GM06990 (cell line): Measurements from ENCODE around the gene PRKN.

Experiments used
- DNase-seq: peaks from one replicate; pipeline ENCODE4 v3.0.0-alpha.2; 2011; ENCODE audit not compliant: insufficient read length; ENCODE audit errors: extremely low read depth
- H3K27me3 ChIP-seq: replicated peaks from 2 replicates; pipeline ENCODE4 v1.6.0; 2011; ENCODE audit warnings: low read length; ENCODE audit not compliant: control insufficient read depth, insufficient read depth
- H3K36me3 ChIP-seq: 2 replicates; pipeline ENCODE4 v1.5.1; 2011; ENCODE audit warnings: low read length; ENCODE audit not compliant: control insufficient read depth, insufficient read depth
- H3K4me3 ChIP-seq: replicated peaks from 2 replicates; pipeline ENCODE4 v1.5.1; 2011; ENCODE audit warnings: low read depth, mild to moderate bottlenecking, control low read depth, low read length
- CTCF ChIP-seq: IDR thresholded peaks from 2 replicates; pipeline ENCODE4 v1.5.1; 2011; ENCODE audit warnings: low read length, control low read depth, mild to moderate bottlenecking, inconsistent platforms; ENCODE audit not compliant: insufficient read depth, poor library complexity, severe bottlenecking

PRKN gene

GRCh38 chr6:162343936-162344645, 383.5 kb downstream of the PRKN start:
- DNase-seq: no peak
- TF ChIP-seq CTCF: no peak

GRCh38 chr6:162343198-162343935, 384.2 kb downstream of the PRKN start:
- TF ChIP-seq CTCF: no peak
- H3K36me3 ChIP-seq: no peaks in the 10 kb centered on the region
- no peak overlapping the region for H3K4me3 ChIP-seq
- H3K27me3 ChIP-seq: no peaks in the 10 kb centered on the region
- no peak for DNase-seq

More at GRCh38 chr6:162343936-162344645, 383.5 kb downstream of the PRKN start:
- no peak overlapping the region for H3K4me3 ChIP-seq
- no peaks in the 10 kb centered on the region for H3K36me3 ChIP-seq
- no peaks in the 10 kb centered on the region for H3K27me3 ChIP-seq

GRCh38 chr6:162337412-162337811, 390.2 kb downstream of the PRKN start:
- Histone ChIP-seq H3K27me3 (no peaks in the 10 kb centered on the region), H3K36me3 (no peaks in the 10 kb centered on the region), H3K4me3 (no peak overlapping the region)
- DNase-seq: no peak
- TF ChIP-seq CTCF: no peak

- Histone ChIP-seq H3K27me3 (no peaks in the 10 kb centered on the region), H3K36me3 (no peaks in the 10 kb centered on the region), H3K4me3 (no peak overlapping the region)
- no peak for DNase-seq
- no peak for TF ChIP-seq CTCF
These were observed 391.2 kb downstream of the PRKN start for GRCh38 chr6:162336359-162336758.

- Histone ChIP-seq H3K27me3 (no peaks in the 10 kb centered on the region), H3K36me3 (no peaks in the 10 kb centered on the region), H3K4me3 (no peak overlapping the region)
- no peak for DNase-seq
- TF ChIP-seq CTCF: no peak
These were observed 395.2 kb downstream of the PRKN start for GRCh38 chr6:162332365-162332764.
